ENCODE measurements around the gene SMURF2.

GRCh38 chr17:64536913-64537312, 125.2 kb downstream of the SMURF2 start:
- TF ChIP-seq EZH2 (IDR thresholded peaks at IDR 0.05; ENCODE audit: low read length, missing control alignments) = no peak
- no peak for TF ChIP-seq CTCF (conservative IDR thresholded peaks at IDR 0.05 in 1 of 2, IDR thresholded peaks at IDR 0.05 in 1 of 2; ENCODE audit: low read depth in 1 of 2, low read length in 2 of 2)
